PC-3 (cell line): Measurements from ENCODE around the gene HERC2. TPM values are rescaled to one million over a fixed set of nuclear protein-coding genes. Genes with fewer than 3 reads are reported as not detected.

Experiments
- ATAC-seq: fragments of 200-7000 bp; cut with Tn5 transposase; 2 replicates; pipeline ENCODE4 v1.9.1; 2020; ENCODE audit warnings: mild to moderate bottlenecking, moderate library complexity
- BruUV-seq: library from RNA; stranded (reverse); fragments of 400-500 nt; replicated peaks from 2 replicates; lab custom pipeline; 2021; lab: Mats Ljungman, UMichigan
- CTCF ChIA-PET: fragments of 300-600 bp; sonication (Branson Sonifier 250); formaldehyde crosslinking; loops from one replicate; lab custom pipeline; 2022; ENCODE audit warnings: antibody characterized with exemption; lab: Charles Lee
- POLR2A ChIA-PET: fragments of 300-600 bp; sonication (Branson Sonifier 250); formaldehyde crosslinking; loops from one replicate; lab custom pipeline; 2022; ENCODE audit warnings: antibody characterized with exemption; ENCODE audit not compliant: unreplicated experiment; lab: Charles Lee
- DNase-seq: peaks from one replicate; pipeline ENCODE4 v3.0.0-alpha.2; 2015
- H2AFZ ChIP-seq: fragments of 300-600 bp; sonication (generic); 2 replicates; pipeline ENCODE4 v1.6.0; 2016; ENCODE audit warnings: antibody characterized with exemption, low read length
- H3F3A ChIP-seq: fragments of 300-600 bp; sonication (generic); one replicate; pipeline ENCODE4 v1.6.0; 2017; ENCODE audit warnings: antibody characterized with exemption, low read length, control low read depth, mild to moderate bottlenecking; ENCODE audit not compliant: unreplicated experiment
- H3K27ac ChIP-seq: fragments of 300-600 bp; sonication (generic); 2 replicates; pipeline ENCODE4 v1.5.1; 2016; ENCODE audit warnings: mild to moderate bottlenecking, low read length
- H3K27me3 ChIP-seq: fragments of 300-600 bp; sonication (generic); 2 replicates; pipeline ENCODE4 v1.6.1; 2016; ENCODE audit warnings: low read length, mixed read lengths
- H3K36me3 ChIP-seq: fragments of 300-600 bp; sonication (generic); 2 replicates; pipeline ENCODE4 v1.6.1; 2016; ENCODE audit warnings: low read depth, mixed run types, low read length, mixed read lengths
- H3K4me1 ChIP-seq: fragments of 300-600 bp; sonication (generic); 2 replicates; pipeline ENCODE4 v1.5.1; 2016; ENCODE audit warnings: low read length; ENCODE audit not compliant: insufficient read depth
- H3K4me2 ChIP-seq: fragments of 300-600 bp; sonication (generic); 2 replicates; pipeline ENCODE4 v1.6.0; 2016; ENCODE audit warnings: low read length
- H3K4me3 ChIP-seq: fragments of 300-600 bp; sonication (generic); 2 replicates; pipeline ENCODE4 v1.5.1; 2016; ENCODE audit warnings: mild to moderate bottlenecking, low read length, mixed read lengths
- H3K79me2 ChIP-seq: fragments of 300-600 bp; sonication (generic); 2 replicates; pipeline ENCODE4 v1.6.1; 2017; ENCODE audit warnings: low read length, mixed read lengths
- H3K9ac ChIP-seq: fragments of 300-600 bp; sonication (generic); 2 replicates; pipeline ENCODE4 v1.6.0; 2016; ENCODE audit warnings: mild to moderate bottlenecking, low read length
- H3K9me2 ChIP-seq: fragments of 300-600 bp; sonication (generic); replicated peaks from 2 replicates; pipeline ENCODE4 v1.6.1; 2016; ENCODE audit warnings: mixed run types, low read length, mixed read lengths
- H3K9me3 ChIP-seq: fragments of 300-600 bp; sonication (generic); 2 replicates; pipeline ENCODE4 v1.6.1; 2016; ENCODE audit warnings: low read length, mixed read lengths
- H4K20me1 ChIP-seq: fragments of 300-600 bp; sonication (generic); 2 replicates; pipeline ENCODE4 v1.6.1; 2016; ENCODE audit warnings: low read length, mixed read lengths
- CTCF ChIP-seq: fragments of 300-600 bp; sonication (generic); conservative IDR thresholded peaks from 2 replicates; pipeline ENCODE4 v1.5.1; 2017; ENCODE audit warnings: antibody characterized with exemption, low read depth, mild to moderate bottlenecking, low read length
- EZH2 ChIP-seq: fragments of 300-600 bp; sonication (generic); IDR thresholded peaks from one replicate; pipeline ENCODE4 v1.6.1; 2017; ENCODE audit warnings: antibody characterized with exemption, mild to moderate bottlenecking, low read length; ENCODE audit not compliant: unreplicated experiment
- EZH2phosphoT487 ChIP-seq: fragments of 300-600 bp; sonication (generic); IDR thresholded peaks from 2 replicates; pipeline ENCODE4 v1.6.1; 2018; ENCODE audit warnings: mild to moderate bottlenecking, antibody characterized with exemption, low read length, borderline replicate concordance
- intact Hi-C: fragments of 100-400 bp; cut with micrococcal nuclease; formaldehyde crosslinking; loops from 2 replicates; pipeline ENCODE4 v1.9.0; 2023
- total RNA-seq: library from RNA; depleted of rRNA; stranded (reverse); fragments of >200 nt; gene quantifications from 2 replicates; pipeline ENCODE4 v1.2.3, GENCODE V29; 2014

The HERC2 gene
- total RNA-seq, 1 experiment from 2014 or later: 45.9 TPM

GRCh38 chr15:28103831-28104230 lies 218.1 kb downstream of the HERC2 start:
- TF ChIP-seq CTCF: no peak
- no peak for TF ChIP-seq EZH2phosphoT487
- TF ChIP-seq EZH2: no peak
- Histone ChIP-seq H3K27me3 (peaks cover 21% of the 10 kb centered on the region), H2AFZ (no peak overlapping the region), H3K4me1 (no peaks in the 10 kb centered on the region), H4K20me1 (no peaks in the 10 kb centered on the region), H3K9ac (no peak overlapping the region), H3F3A (no peaks in the 10 kb centered on the region), H3K36me3 (no peaks in the 10 kb centered on the region), H3K4me3 (no peak overlapping the region), H3K79me2 (no peaks in the 10 kb centered on the region), H3K9me3 (no peaks in the 10 kb centered on the region), H3K9me2 (no peaks in the 10 kb centered on the region), H3K4me2 (no peak overlapping the region), H3K27ac (no peak overlapping the region)
- intact Hi-C loops: no loop called here
- ChIA-PET CTCF (no interaction called here), POLR2A (no interaction called here)
- no peak for ATAC-seq
- no peak for DNase-seq
- no TSS peak for BruUV-seq

GRCh38 chr15:28101983-28102441 lies 220.0 kb downstream of the HERC2 start:
- ATAC-seq: no peak
- CTCF ChIA-PET: no interaction called here

More at GRCh38 chr15:28101983-28102441, 220.0 kb downstream of the HERC2 start:
- Histone ChIP-seq H3K4me1 (no peaks in the 10 kb centered on the region), H2AFZ (no peak overlapping the region), H3K27ac (no peak overlapping the region), H3K9ac (no peak overlapping the region), H3K27me3 (peaks cover 15% of the 10 kb centered on the region), H3F3A (no peaks in the 10 kb centered on the region), H3K36me3 (no peaks in the 10 kb centered on the region), H3K79me2 (no peaks in the 10 kb centered on the region), H4K20me1 (no peaks in the 10 kb centered on the region), H3K4me2 (no peak overlapping the region), H3K9me2 (no peaks in the 10 kb centered on the region), H3K4me3 (no peak overlapping the region), H3K9me3 (no peaks in the 10 kb centered on the region)
- TF ChIP-seq CTCF (no peak), EZH2 (no peak), EZH2phosphoT487 (no peak)
- POLR2A ChIA-PET: no interaction called here
- no peak for DNase-seq
- no TSS peak for BruUV-seq
- intact Hi-C loops: no loop called here
